ENCODE data around the gene NALCN. TPM values are rescaled to one million over a fixed set of nuclear protein-coding genes. Genes with fewer than 3 reads are reported as not detected.

NALCN gene
- total and polyA plus RNA-seq, 2 experiments from 2014 or later: 0.33 to 0.57 TPM

DNA sequence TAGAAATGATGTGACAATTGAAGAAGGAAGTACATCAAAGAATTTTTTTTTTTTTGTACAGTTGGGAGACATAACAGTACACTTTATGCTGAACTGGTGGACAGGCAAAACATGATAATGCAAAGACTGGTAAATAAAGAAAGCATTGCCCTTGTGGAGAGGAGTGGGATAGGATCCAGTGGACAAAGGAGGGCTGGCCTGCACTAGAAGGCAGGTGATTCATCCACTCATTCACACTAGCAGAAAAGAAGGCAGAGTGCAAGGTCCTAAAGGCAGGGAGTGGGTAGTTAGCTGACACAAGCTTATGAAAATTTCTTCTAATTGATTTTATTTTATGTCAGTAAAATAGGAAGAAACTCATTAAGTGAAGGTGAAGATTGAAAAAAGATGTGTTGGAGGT, 17.6 kb upstream of the NALCN start:
- Histone ChIP-seq H3K4me3 (no peak overlapping the region), H3K79me2 (no peaks in the 10 kb centered on the region), H3K4me1 (ENCODE audit: insufficient read depth) (no peaks in the 10 kb centered on the region), H3K9me2 (replicated peaks; ENCODE audit: insufficient read depth) (no peaks in the 10 kb centered on the region), H3K36me3 (replicated peaks; ENCODE audit: insufficient read depth, low read depth) (no peaks in the 10 kb centered on the region), H3K27me3 (no peaks in the 10 kb centered on the region), H2AFZ (no peak overlapping the region), H3K9me3 (ENCODE audit: low read depth) (no peaks in the 10 kb centered on the region), H3K4me2 (no peak overlapping the region), H4K20me1 (ENCODE audit: insufficient read depth, poor library complexity, severe bottlenecking) (no peaks in the 10 kb centered on the region), H3K27ac (no peak overlapping the region)
- TF ChIP-seq EZH2 (IDR thresholded peaks at IDR 0.05; ENCODE audit: borderline replicate concordance) (no peak), EZH2phosphoT487 (IDR thresholded peaks at IDR 0.05; ENCODE audit: low read depth, severe bottlenecking, unreplicated experiment) (no peak)
- TF ChIP-seq, protein P1, sequence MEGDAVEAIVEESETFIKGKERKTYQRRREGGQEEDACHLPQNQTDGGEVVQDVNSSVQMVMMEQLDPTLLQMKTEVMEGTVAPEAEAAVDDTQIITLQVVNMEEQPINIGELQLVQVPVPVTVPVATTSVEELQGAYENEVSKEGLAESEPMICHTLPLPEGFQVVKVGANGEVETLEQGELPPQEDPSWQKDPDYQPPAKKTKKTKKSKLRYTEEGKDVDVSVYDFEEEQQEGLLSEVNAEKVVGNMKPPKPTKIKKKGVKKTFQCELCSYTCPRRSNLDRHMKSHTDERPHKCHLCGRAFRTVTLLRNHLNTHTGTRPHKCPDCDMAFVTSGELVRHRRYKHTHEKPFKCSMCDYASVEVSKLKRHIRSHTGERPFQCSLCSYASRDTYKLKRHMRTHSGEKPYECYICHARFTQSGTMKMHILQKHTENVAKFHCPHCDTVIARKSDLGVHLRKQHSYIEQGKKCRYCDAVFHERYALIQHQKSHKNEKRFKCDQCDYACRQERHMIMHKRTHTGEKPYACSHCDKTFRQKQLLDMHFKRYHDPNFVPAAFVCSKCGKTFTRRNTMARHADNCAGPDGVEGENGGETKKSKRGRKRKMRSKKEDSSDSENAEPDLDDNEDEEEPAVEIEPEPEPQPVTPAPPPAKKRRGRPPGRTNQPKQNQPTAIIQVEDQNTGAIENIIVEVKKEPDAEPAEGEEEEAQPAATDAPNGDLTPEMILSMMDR (IDR thresholded peaks at IDR 0.05; ENCODE audit: poor library complexity): no peak
- DNase-seq (ENCODE audit: low spot score): no peak

DNA sequence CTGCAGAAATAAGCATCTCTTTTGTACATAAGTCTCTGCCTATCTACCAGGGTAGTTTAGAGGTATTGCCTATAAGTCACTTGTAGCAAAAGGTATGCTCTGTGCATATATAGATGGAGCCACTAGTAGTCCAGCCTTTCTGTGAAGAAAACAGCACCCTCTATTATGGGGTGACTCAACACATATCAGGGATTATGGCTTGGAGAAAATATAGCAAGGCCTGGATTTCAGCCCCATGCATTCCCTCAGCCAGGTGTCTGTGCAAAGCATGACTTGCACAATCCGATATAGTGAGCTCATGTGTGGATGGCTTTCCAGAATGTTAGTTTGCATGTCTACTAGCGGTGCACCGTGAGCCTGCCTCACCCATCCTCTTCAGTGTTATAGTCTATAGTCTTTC, 13.4 kb upstream of the NALCN start:
- H3K9me2 ChIP-seq (replicated peaks; ENCODE audit: insufficient read depth): no peaks in the 10 kb centered on the region
- no peaks in the 10 kb centered on the region for H4K20me1 ChIP-seq (ENCODE audit: insufficient read depth, poor library complexity, severe bottlenecking)
- H3K4me1 ChIP-seq (ENCODE audit: insufficient read depth): no peaks in the 10 kb centered on the region
- H3K9me3 ChIP-seq (ENCODE audit: low read depth): no peaks in the 10 kb centered on the region
- H3K4me3 ChIP-seq: no peak overlapping the region
- H2AFZ ChIP-seq: no peak overlapping the region
- 95% methylated on average over 3 of the region's 3 CpGs for WGBS (ENCODE audit: low lambda C conversion rate, missing lambda C conversion rate)
- no peaks in the 10 kb centered on the region for H3K27me3 ChIP-seq
- H3K36me3 ChIP-seq (replicated peaks; ENCODE audit: insufficient read depth, low read depth): no peaks in the 10 kb centered on the region
- no peak for DNase-seq (ENCODE audit: low spot score)
- TF ChIP-seq, protein P1 (IDR thresholded peaks at IDR 0.05; ENCODE audit: poor library complexity): no peak
- TF ChIP-seq EZH2 (IDR thresholded peaks at IDR 0.05; ENCODE audit: borderline replicate concordance) (no peak), EZH2phosphoT487 (IDR thresholded peaks at IDR 0.05; ENCODE audit: low read depth, severe bottlenecking, unreplicated experiment) (no peak)
- no peak overlapping the region for H3K27ac ChIP-seq
- H3K4me2 ChIP-seq: no peak overlapping the region
- H3K79me2 ChIP-seq: no peaks in the 10 kb centered on the region

DNA sequence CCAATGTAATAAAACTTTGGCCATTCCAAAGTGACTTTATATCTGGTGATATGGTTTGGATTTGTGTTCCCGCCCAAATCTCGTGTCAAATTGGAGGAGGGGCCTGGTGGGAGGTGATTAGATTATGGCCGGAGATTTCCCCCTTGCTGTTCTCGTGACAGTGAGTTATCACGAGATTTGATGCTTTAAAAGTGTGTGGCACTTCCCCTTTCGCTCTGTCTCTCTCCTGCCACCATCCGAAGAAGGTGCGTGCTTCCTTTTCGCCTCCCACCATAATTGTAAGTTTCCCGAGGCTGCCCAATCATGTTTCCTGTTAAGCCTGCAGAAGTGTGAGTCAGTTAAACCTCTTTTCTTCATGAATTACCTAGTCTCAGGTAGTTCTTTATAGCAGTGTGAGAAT, 9.3 kb upstream of the NALCN start:
- H3K36me3 ChIP-seq (replicated peaks; ENCODE audit: insufficient read depth, low read depth): no peaks in the 10 kb centered on the region
- WGBS (ENCODE audit: low lambda C conversion rate, missing lambda C conversion rate): 78% methylated on average over 10 of the region's 10 CpGs
- H3K79me2 ChIP-seq: no peaks in the 10 kb centered on the region
- no peaks in the 10 kb centered on the region for H3K4me1 ChIP-seq (ENCODE audit: insufficient read depth)
- no peak overlapping the region for H2AFZ ChIP-seq
- H4K20me1 ChIP-seq (ENCODE audit: insufficient read depth, poor library complexity, severe bottlenecking): no peaks in the 10 kb centered on the region
- H3K4me3 ChIP-seq: no peak overlapping the region
- H3K27ac ChIP-seq: no peak overlapping the region
- no peaks in the 10 kb centered on the region for H3K9me2 ChIP-seq (replicated peaks; ENCODE audit: insufficient read depth)
- no peaks in the 10 kb centered on the region for H3K27me3 ChIP-seq
- no peak for DNase-seq (ENCODE audit: low spot score)
- H3K9me3 ChIP-seq (ENCODE audit: low read depth): no peaks in the 10 kb centered on the region
- no peak overlapping the region for H3K4me2 ChIP-seq
- no peak for TF ChIP-seq EZH2phosphoT487 (IDR thresholded peaks at IDR 0.05; ENCODE audit: low read depth, severe bottlenecking, unreplicated experiment)
- no peak for TF ChIP-seq EZH2 (IDR thresholded peaks at IDR 0.05; ENCODE audit: borderline replicate concordance)
- TF ChIP-seq, protein P1 (IDR thresholded peaks at IDR 0.05; ENCODE audit: poor library complexity): no peak

DNA sequence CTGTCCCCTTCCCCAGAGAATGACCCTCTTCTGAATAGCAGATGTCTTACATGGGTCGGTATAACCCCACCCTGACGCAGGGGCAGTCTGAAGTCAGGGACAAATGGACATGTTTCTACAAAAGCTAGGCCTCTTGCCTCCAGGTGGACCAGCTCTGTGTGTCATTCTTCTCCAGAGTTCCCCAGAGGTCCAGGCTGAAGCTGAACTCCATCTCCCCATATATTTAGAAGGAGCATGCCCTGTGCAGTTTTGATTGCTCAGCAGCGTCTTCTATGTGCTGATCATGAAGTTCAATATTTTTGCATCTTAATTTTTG, 8.8 kb upstream of the NALCN start:
- H2AFZ ChIP-seq: no peak overlapping the region

More for the DNA sequence above, 8.8 kb upstream of the NALCN start:
- DNase-seq (ENCODE audit: low spot score): no peak
- TF ChIP-seq EZH2 (IDR thresholded peaks at IDR 0.05; ENCODE audit: borderline replicate concordance) (no peak), EZH2phosphoT487 (IDR thresholded peaks at IDR 0.05; ENCODE audit: low read depth, severe bottlenecking, unreplicated experiment) (no peak)
- TF ChIP-seq, protein P1 (IDR thresholded peaks at IDR 0.05; ENCODE audit: poor library complexity): no peak
- WGBS (ENCODE audit: low lambda C conversion rate, missing lambda C conversion rate): 95% methylated on average over 3 of the region's 3 CpGs
- no peaks in the 10 kb centered on the region for H3K4me1 ChIP-seq (ENCODE audit: insufficient read depth)
- no peaks in the 10 kb centered on the region for H4K20me1 ChIP-seq (ENCODE audit: insufficient read depth, poor library complexity, severe bottlenecking)
- H3K27me3 ChIP-seq: no peaks in the 10 kb centered on the region
- no peaks in the 10 kb centered on the region for H3K79me2 ChIP-seq
- no peak overlapping the region for H3K4me3 ChIP-seq
- H3K9me2 ChIP-seq (replicated peaks; ENCODE audit: insufficient read depth): no peaks in the 10 kb centered on the region
- H3K36me3 ChIP-seq (replicated peaks; ENCODE audit: insufficient read depth, low read depth): no peaks in the 10 kb centered on the region
- H3K27ac ChIP-seq: no peak overlapping the region
- no peaks in the 10 kb centered on the region for H3K9me3 ChIP-seq (ENCODE audit: low read depth)
- H3K4me2 ChIP-seq: no peak overlapping the region

All from hepatocyte (in vitro differentiated cells).